WERI-Rb-1 (cell line): Measurements from ENCODE around the gene TTC34.

Experiments used
- DNase-seq: peaks from one replicate; pipeline ENCODE4 v3.0.0-alpha.2; 2020
- H3K27ac ChIP-seq: fragments of 250-450 bp; sonication (Bioruptor Pico); 2 replicates; pipeline ENCODE4 v1.5.1; 2020; ENCODE audit warnings: mild to moderate bottlenecking, moderate library complexity
- H3K27me3 ChIP-seq: fragments of 250-450 bp; sonication (Bioruptor Pico); 2 replicates; pipeline ENCODE4 v1.5.1; 2021; ENCODE audit warnings: mild to moderate bottlenecking, low read depth, moderate library complexity; ENCODE audit not compliant: insufficient read depth, severe bottlenecking
- H3K36me3 ChIP-seq: fragments of 250-450 bp; sonication (Bioruptor Pico); 2 replicates; pipeline ENCODE4 v1.5.1; 2020; ENCODE audit warnings: mild to moderate bottlenecking, moderate library complexity
- H3K4me3 ChIP-seq: 2 replicates; pipeline ENCODE4 v1.5.1; 2011; ENCODE audit warnings: low read depth, mild to moderate bottlenecking, control low read depth, low read length
- H3K9me3 ChIP-seq: fragments of 250-450 bp; sonication (Bioruptor Pico); 2 replicates; pipeline ENCODE4 v1.5.1; 2021; ENCODE audit warnings: mild to moderate bottlenecking, moderate library complexity; ENCODE audit not compliant: severe bottlenecking
- CTCF ChIP-seq: IDR thresholded peaks from 2 replicates; pipeline ENCODE4 v1.5.1; 2011; ENCODE audit warnings: low read depth, mild to moderate bottlenecking, control low read depth, inconsistent platforms, low read length

Gene TTC34

GRCh38 chr1:2604844-2605508, 196.5 kb downstream of the TTC34 start:
- no peaks in the 10 kb centered on the region for H3K36me3 ChIP-seq
- DNase-seq, result no peak
- TF ChIP-seq CTCF, result no peak
- H3K27me3 ChIP-seq, result peaks cover 49% of the 10 kb centered on the region
- no peak overlapping the region for H3K27ac ChIP-seq
- H3K4me3 ChIP-seq, result no peak overlapping the region
- peaks cover 7% of the 10 kb centered on the region for H3K9me3 ChIP-seq

- Histone ChIP-seq H3K36me3 (no peaks in the 10 kb centered on the region), H3K4me3 (no peak overlapping the region), H3K27ac (no peak overlapping the region), H3K9me3 (peaks cover 7% of the 10 kb centered on the region), H3K27me3 (peaks cover 50% of the 10 kb centered on the region)
- DNase-seq, result no peak
- TF ChIP-seq CTCF, result no peak
Observed at GRCh38 chr1:2604156-2604843, 197.2 kb downstream of the TTC34 start.

- TF ChIP-seq CTCF, result no peak
- Histone ChIP-seq H3K4me3 (no peak overlapping the region), H3K27me3 (peaks cover 57% of the 10 kb centered on the region), H3K27ac (no peak overlapping the region), H3K9me3 (peaks cover 9% of the 10 kb centered on the region), H3K36me3 (no peaks in the 10 kb centered on the region)
- DNase-seq, result no peak
Observed at GRCh38 chr1:2603521-2604155, 197.9 kb downstream of the TTC34 start.

GRCh38 chr1:2602866-2603520, 198.5 kb downstream of the TTC34 start:
- peaks cover 64% of the 10 kb centered on the region for H3K27me3 ChIP-seq
- TF ChIP-seq CTCF, result no peak
- H3K4me3 ChIP-seq, result no peak overlapping the region
- peaks cover 16% of the 10 kb centered on the region for H3K9me3 ChIP-seq
- no peak overlapping the region for H3K27ac ChIP-seq
- no peak for DNase-seq
- H3K36me3 ChIP-seq, result no peaks in the 10 kb centered on the region

- H3K27me3 ChIP-seq, result peaks cover 70% of the 10 kb centered on the region
- no peak for DNase-seq
- no peaks in the 10 kb centered on the region for H3K36me3 ChIP-seq
- H3K27ac ChIP-seq, result no peak overlapping the region
- no peak for TF ChIP-seq CTCF
- H3K9me3 ChIP-seq, result peaks cover 19% of the 10 kb centered on the region
- no peak overlapping the region for H3K4me3 ChIP-seq
Observed at GRCh38 chr1:2602311-2602835, 199.1 kb downstream of the TTC34 start.
